Lung microvascular endothelial cell (primary cell): ENCODE results near the gene CYP2C8. TPM values are rescaled to one million over a fixed set of nuclear protein-coding genes. Genes with fewer than 3 reads are reported as not detected.

Experiments used
- total RNA-seq: library from RNA; depleted of rRNA; stranded (reverse); fragments of >200 nt; gene quantifications from 2 replicates; pipeline ENCODE4 v1.2.1, GENCODE V29; 2014

CYP2C8 gene
- total RNA-seq, 1 donor from 2014 or later, result under 0.01 TPM

Other genes starting within 250 kb of the CYP2C8 start
- not detected in 2 replicates for gene CYP2C9, start 130.8 kb downstream of the CYP2C8 start, total RNA-seq
- gene ACSM6, start 124.7 kb upstream of the CYP2C8 start, total RNA-seq, result not detected in 2 replicates
- 67.1 and 93.7 TPM in 2 replicates for gene PDLIM1, start 221.5 kb upstream of the CYP2C8 start, total RNA-seq